ENCODE results near the gene SNX6. TPM values are rescaled to one million over a fixed set of nuclear protein-coding genes. Genes with fewer than 3 reads are reported as not detected.
"Not testable (repeated sequence)": the region's sequence is repeated elsewhere in the genome, so short reads cannot be mapped to it uniquely, and the experiment has no call there.

Gene SNX6
- total RNA-seq, 4 donors from 2014 or later = 60.8 to 118 (median 80.5) TPM

DNA sequence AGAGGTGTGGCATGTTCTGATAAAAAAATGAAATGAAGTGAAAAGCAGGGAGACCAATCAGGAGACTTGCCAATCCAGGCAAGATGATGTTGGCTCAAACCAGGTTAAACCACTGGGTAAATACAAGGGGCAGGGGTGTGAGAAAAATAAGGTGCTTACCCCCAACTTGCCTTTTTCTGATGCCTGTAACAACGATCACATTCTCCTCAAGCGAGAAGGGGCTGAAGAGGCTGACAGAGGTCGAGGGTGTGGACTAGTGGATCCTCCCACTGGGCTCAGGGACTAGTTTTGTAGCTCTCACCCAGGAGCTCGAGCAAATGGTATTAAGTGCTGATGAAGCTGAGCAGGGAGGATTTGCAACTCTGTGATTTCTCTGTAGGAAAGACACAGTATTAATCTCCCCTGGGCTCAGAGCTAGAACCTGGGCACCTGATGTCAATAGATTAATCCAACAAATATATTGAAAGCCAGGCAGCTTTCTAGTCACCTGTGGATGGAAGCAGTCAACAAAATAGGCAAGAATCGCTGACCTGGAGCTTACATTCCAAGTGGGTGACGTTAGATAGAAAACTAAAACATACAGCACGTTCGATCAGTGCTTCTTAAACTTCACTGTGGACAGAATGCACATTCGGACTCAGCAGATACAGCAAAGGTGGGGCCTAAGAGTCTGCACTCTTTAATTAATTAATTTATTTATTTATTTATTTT, 75.3 kb downstream of the SNX6 start:
- peaks cover 0 to 6% (median 0%) of the 10 kb centered on the region in 4 donors for H3K4me1 ChIP-seq
- TF ChIP-seq, protein P1, sequence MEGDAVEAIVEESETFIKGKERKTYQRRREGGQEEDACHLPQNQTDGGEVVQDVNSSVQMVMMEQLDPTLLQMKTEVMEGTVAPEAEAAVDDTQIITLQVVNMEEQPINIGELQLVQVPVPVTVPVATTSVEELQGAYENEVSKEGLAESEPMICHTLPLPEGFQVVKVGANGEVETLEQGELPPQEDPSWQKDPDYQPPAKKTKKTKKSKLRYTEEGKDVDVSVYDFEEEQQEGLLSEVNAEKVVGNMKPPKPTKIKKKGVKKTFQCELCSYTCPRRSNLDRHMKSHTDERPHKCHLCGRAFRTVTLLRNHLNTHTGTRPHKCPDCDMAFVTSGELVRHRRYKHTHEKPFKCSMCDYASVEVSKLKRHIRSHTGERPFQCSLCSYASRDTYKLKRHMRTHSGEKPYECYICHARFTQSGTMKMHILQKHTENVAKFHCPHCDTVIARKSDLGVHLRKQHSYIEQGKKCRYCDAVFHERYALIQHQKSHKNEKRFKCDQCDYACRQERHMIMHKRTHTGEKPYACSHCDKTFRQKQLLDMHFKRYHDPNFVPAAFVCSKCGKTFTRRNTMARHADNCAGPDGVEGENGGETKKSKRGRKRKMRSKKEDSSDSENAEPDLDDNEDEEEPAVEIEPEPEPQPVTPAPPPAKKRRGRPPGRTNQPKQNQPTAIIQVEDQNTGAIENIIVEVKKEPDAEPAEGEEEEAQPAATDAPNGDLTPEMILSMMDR (IDR thresholded peaks at IDR 0.05) = no peak
- TF ChIP-seq POLR2A (IDR thresholded peaks at IDR 0.05) (no peak), EP300 (IDR thresholded peaks at IDR 0.05) (no peak)
- no peaks in the 10 kb centered on the region for H3K36me3 ChIP-seq
- H3K27me3 ChIP-seq = no peaks in the 10 kb centered on the region
- H3K9me3 ChIP-seq = no peaks in the 10 kb centered on the region
- peak in 1 of 2 donors; percentile 19 for DNase-seq (ENCODE audit: low spot score in 2 of 2)
- no peak overlapping the region for H3K4me3 ChIP-seq
- WGBS, 2 donors = 37 to 58% methylated on average over 9 of the region's 9 CpGs
- H3K27ac ChIP-seq = peak overlapping the region; percentile 74 to 82 (median 76)

DNA sequence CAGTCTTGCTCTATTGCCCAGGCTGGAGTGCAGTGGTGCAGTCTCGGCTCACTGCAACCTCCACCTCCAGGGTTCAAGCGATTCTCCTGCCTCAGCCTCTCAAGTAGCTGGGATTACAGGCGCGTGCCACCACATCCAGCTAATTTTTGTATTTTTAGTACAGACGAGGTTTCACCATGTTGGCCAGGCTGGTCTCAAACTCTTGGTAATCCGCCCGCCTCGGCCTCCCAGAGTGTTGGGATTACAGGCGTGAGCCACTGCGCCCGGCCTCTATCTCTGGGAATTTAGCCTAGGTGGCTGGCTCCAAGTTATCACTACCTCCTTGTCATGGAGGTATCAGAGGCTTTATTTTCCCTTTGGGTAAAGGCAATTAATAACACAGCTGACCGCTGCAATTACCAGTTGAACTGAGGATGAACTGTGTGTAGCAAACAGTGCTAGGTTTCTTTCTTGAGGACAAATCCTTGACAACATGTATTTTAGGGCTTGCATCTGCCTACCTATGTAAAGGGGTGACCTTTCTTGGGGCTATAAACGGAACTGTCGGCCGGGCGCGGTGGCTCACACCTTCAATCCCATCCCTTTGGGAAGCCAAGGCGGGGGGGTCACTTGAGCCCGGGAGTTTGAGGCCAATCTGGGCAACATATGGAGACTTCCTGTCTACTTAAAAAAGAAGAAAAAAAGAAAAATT, 80.5 kb downstream of the SNX6 start:
- not testable (repeated sequence) for DNase-seq (ENCODE audit: low spot score in 2 of 2); H3K36me3 ChIP-seq; H3K27me3 ChIP-seq; H3K9me3 ChIP-seq; H3K4me3 ChIP-seq; H3K4me1 ChIP-seq
- 87 to 90% methylated on average over 19 of the region's 19 CpGs for WGBS, 2 donors
- peak overlapping the region in 2 of 4 donors; percentile 43 to 68 for H3K27ac ChIP-seq

DNA sequence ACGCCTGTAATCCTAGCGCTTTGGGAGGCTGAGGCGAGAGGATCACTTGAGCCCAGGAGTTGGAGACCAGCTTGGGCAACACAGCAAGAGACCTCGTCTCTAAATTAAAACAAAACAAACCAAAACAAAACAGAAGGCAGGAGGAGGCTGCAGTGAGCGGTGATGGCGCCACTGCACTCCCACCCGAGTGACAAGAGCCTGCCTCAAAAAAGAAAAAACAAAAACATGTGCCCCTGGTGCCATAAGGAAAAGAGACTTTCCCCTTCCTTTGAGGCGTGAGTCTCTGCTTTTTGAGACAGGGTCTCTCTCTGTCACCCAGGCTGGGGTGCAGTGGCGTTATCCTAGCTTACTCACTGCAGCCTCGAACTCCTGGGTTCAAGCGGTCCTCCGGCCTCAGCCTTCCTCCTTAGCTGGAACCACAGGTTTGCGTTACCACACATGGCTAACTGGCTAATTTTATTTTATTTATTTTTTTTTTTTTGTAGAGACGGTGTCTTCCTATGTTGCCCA, 81.4 kb downstream of the SNX6 start:
- H3K27ac ChIP-seq = peak overlapping the region in 3 of 4 donors; percentile 40 to 80 (median 68)
- DNase-seq (ENCODE audit: low spot score in 2 of 2) = no peak
- 81 to 86% methylated on average over 14 of the region's 14 CpGs for WGBS, 2 donors
- no peak for TF ChIP-seq POLR2A (IDR thresholded peaks at IDR 0.05)
- TF ChIP-seq EP300 (IDR thresholded peaks at IDR 0.05) = no peak
- TF ChIP-seq, protein P1 (IDR thresholded peaks at IDR 0.05) = no peak
- H3K4me3 ChIP-seq = no peak overlapping the region
- H3K36me3 ChIP-seq = no peaks in the 10 kb centered on the region
- no peaks in the 10 kb centered on the region for H3K27me3 ChIP-seq
- no peaks in the 10 kb centered on the region for H3K4me1 ChIP-seq
- H3K9me3 ChIP-seq = no peaks in the 10 kb centered on the region

DNA sequence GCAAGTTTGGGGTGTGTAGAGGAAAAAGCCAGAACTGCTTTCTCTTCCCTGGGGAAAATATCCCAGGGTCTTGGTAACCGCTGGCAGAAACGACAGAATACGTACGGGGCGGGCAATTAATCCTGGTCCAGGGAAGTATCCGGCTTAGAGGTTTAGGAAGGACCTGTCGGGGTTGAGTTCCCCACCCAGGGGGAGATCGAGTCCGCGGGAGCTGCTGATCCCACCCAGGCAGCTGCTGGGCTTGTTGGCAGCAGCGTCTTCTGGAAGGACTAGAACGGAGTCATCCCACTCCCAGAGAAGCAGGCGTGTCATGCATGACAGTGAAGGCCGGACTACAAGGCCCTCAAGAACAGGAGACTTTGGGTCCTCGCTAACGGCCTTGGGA, 82.8 kb downstream of the SNX6 start:
- H3K36me3 ChIP-seq; H3K4me1 ChIP-seq; H3K9me3 ChIP-seq; H3K27ac ChIP-seq; H3K4me3 ChIP-seq; H3K27me3 ChIP-seq; DNase-seq (ENCODE audit: low spot score in 2 of 2): not testable (repeated sequence)
- no CpG with 5 or more reads among the region's 16 CpGs for WGBS, 2 donors

DNA sequence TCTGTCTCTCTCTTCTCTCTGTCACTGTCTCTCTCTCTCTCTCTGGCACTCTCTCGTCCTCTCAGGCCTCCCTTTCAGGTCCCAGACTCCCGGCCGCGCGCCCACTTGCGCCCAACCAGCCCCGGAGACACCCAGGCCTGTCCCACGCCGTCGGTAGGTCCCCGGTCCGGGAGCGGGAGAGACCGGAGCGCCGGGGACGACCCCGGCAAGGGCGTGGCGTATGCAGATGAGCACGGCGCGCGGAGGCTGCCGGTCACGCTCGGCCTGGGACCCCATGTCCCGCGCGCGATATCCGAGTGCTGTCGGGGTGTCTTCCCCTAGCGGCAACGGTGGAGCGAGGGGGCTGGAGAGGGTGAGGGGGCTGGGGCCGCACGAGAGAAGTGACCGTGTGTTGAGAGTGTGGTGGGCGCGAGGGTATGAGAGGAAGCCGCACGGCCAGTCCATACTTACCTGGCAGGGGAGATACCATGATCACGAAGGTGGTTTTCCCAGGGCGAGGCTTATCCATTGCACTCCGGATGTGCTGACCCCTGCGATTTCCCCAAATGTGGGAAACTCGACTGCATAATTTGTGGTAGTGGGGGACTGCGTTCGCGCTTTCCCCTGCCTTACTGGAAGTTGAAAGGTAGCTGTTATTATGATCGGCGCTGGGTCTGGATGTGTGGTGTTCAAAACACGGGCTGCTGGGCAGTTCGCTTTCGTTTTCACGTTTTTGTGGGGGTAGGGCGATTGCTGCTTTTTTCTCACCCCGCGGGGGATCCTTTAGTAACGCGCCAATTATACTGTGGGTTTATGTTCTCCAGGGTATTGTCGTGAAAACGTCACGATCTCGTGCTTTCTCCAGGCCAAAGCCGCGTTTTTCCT, 83.4 kb downstream of the SNX6 start:
- not testable (repeated sequence) for H3K4me1 ChIP-seq
- WGBS, 2 donors = no CpG with 5 or more reads among the region's 68 CpGs

DNA sequence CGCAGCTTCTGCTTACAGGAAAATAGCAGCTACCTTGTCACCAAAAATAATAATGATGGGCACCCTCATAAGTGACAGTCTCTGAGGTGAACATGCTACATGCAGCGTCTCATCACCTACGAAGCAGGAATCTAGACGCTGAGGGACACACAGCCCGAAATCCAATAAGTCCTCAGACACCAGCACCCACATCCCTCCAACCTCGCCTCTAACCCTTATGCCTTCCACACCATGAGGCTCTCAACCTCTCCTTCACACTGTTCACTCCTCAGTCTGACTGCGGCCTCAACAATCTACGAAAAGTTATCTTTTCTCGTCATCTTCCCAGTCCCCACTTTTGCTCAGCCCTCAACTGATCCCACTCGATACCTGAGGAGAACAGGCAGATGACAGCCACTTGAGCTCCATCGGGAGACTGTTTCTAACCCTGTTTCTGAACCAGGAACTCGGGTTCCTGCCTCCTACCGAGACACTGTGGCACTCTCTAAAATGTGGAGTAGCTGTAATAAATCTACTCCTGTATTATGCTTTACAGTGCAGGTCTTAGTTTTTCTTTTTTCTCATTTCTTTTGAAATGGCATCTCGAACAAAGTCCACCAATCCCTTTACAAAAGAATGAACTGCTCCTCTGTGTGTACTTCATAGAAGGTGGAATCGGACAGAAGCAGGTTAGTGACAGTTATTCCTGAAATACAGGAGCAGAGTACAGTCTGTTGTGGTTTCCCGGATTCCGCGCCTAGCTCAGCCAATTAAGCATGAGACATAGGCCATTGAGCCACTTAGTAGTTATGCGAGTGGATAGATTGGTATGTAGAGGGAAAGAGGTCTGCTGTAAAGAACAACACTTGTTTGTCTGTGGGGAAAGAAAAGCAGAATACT, 89.5 kb downstream of the SNX6 start:
- Histone ChIP-seq H3K36me3 (peaks cover 0 to 21% (median 0%) of the 10 kb centered on the region in 3 donors), H3K4me1 (peaks cover 0 to 31% (median 11%) of the 10 kb centered on the region in 4 donors), H3K4me3 (peak overlapping the region; percentile 74 to 98 (median 91)), H3K27ac (peak overlapping the region; percentile 98 to 100 (median 98))
- H3K27me3 ChIP-seq; H3K9me3 ChIP-seq; DNase-seq (ENCODE audit: low spot score in 2 of 2): not testable (repeated sequence)
- WGBS, 2 donors = 82 to 84% methylated on average over 15 to 16 of the region's 19 CpGs

More for the DNA sequence above, 83.4 kb downstream of the SNX6 start:
- not testable (repeated sequence) for DNase-seq (ENCODE audit: low spot score in 2 of 2); H3K9me3 ChIP-seq; H3K36me3 ChIP-seq; H3K4me3 ChIP-seq; H3K27ac ChIP-seq; H3K27me3 ChIP-seq

Data from tibial nerve (tissue), 4 donors.